ENCODE measurements around the gene ESYT2. TPM values are rescaled to one million over a fixed set of nuclear protein-coding genes. Genes with fewer than 3 reads are reported as not detected.

ESYT2 gene
- total and polyA plus RNA-seq, 2 of the 4 experiments (the other 2 are of a cell fraction), result 26.7 to 69.9 TPM

DNA sequence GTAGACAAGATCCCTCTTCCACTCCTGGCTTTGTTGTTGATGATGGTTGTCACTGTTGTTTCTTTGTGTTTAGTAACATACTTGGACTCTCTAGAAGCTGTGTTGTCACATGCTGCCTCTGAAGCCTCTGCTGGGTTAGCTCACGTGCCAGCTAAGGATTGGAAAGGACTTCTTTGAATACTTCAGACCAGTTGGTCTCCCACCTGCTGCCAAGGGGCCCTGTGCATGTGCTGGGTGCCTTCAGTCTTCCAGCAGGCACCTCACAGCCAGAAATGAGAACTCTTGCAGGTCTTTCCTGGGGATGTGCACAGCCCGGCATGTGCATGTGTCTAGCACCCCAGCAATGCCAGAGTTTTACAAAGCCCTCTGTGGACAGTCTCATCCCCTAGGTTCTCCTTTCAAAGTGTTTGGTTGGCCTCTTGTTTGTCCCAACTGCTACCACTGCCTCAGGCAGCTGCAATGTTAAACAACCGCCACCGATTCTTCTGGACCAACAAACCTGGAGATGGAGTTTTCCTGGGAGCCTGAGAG, 103.0 kb downstream of the ESYT2 start:
- Histone ChIP-seq H3K27me3 (ENCODE audit: control insufficient read depth, insufficient read depth, low read length) (no peaks in the 10 kb centered on the region), H3K36me3 (ENCODE audit: control insufficient read depth, insufficient read depth, low read length) (peaks cover 8% of the 10 kb centered on the region; the same call in 1 of the 2 replicates), H3K9me1 (ENCODE audit: insufficient read depth, low read length) (0 out of 2 replicates have a peak, but pooled peaks cover 3% of the 10 kb centered on the region), H4K5ac (ENCODE audit: low read depth, low read length) (no peak overlapping the region), H2AK5ac (ENCODE audit: low read depth, low read length) (no peak overlapping the region), H3K27ac (ENCODE audit: insufficient read depth, low read length) (no peak overlapping the region), H3K4me2 (ENCODE audit: low read depth, low read length) (no peak overlapping the region), H2AK9ac (replicated peaks; ENCODE audit: low read depth, low read length, poor library complexity) (no peak overlapping the region), H4K20me1 (ENCODE audit: insufficient read depth, low read length) (no peaks in the 10 kb centered on the region), H2BK15ac (ENCODE audit: low read depth, low read length) (no peak overlapping the region), H3K56ac (ENCODE audit: extremely low read depth, insufficient read depth, low read length) (no peak overlapping the region), H3K9me3 (ENCODE audit: control insufficient read depth, insufficient read depth, low read length) (no peaks in the 10 kb centered on the region), H4K8ac (ENCODE audit: low read depth in 2 of 2, low read length in 2 of 2) (no peak overlapping the region), H4K91ac (ENCODE audit: insufficient read depth, low read depth, low read length) (no peak overlapping the region), H3K79me1 (ENCODE audit: low read depth in 1 of 2, low read length in 2 of 2) (no peaks in the 10 kb centered on the region), H2AFZ (replicated peaks; ENCODE audit: low read length, poor library complexity) (no peak overlapping the region), H2BK5ac (ENCODE audit: low read depth, low read length, poor library complexity, severe bottlenecking) (no peak overlapping the region), H3K9ac (ENCODE audit: low read depth, low read length) (no peak overlapping the region), H3K4me1 (ENCODE audit: control insufficient read depth, insufficient read depth, low read length) (no peaks in the 10 kb centered on the region), H3K23ac (ENCODE audit: low read depth, low read length) (no peak overlapping the region), H2BK20ac (ENCODE audit: low read depth, low read length) (no peak overlapping the region), H2BK120ac (ENCODE audit: low read depth, low read length) (no peak overlapping the region), H3K14ac (replicated peaks; ENCODE audit: low read depth, low read length) (no peak overlapping the region), H3K4me3 (ENCODE audit: insufficient read depth, low read depth, low read length) (no peak overlapping the region), H3K4ac (ENCODE audit: low read depth, low read length) (no peak overlapping the region), H3K18ac (ENCODE audit: low read depth, low read length) (no peak overlapping the region)
- TF ChIP-seq MXI1 (IDR thresholded peaks at IDR 0.05; ENCODE audit: borderline replicate concordance, low read depth, low read length), result no peak
- TF ChIP-seq MAZ (IDR thresholded peaks at IDR 0.05; ENCODE audit: borderline replicate concordance, low read depth, low read length), result no peak
- no peak for TF ChIP-seq NFE2L2 (IDR thresholded peaks at IDR 0.05; ENCODE audit: low read depth, low read length)
- TF ChIP-seq RFX5 (IDR thresholded peaks at IDR 0.05; ENCODE audit: low read depth, low read length), result no peak
- no peak for TF ChIP-seq CEBPB (IDR thresholded peaks at IDR 0.05; ENCODE audit: low read depth, low read length)
- no peak for TF ChIP-seq RAD21 (IDR thresholded peaks at IDR 0.05; ENCODE audit: low read length)
- TF ChIP-seq, protein P1, sequence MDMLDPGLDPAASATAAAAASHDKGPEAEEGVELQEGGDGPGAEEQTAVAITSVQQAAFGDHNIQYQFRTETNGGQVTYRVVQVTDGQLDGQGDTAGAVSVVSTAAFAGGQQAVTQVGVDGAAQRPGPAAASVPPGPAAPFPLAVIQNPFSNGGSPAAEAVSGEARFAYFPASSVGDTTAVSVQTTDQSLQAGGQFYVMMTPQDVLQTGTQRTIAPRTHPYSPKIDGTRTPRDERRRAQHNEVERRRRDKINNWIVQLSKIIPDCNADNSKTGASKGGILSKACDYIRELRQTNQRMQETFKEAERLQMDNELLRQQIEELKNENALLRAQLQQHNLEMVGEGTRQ (IDR thresholded peaks at IDR 0.05; ENCODE audit: low read depth, low read length), result no peak
- no peak for TF ChIP-seq CTCF (conservative IDR thresholded peaks at IDR 0.05; ENCODE audit: low read depth, low read length)
- TF ChIP-seq POLR2A (IDR thresholded peaks at IDR 0.05; ENCODE audit: low read depth, low read length), result no peak
- no peak for TF ChIP-seq MAFK (IDR thresholded peaks at IDR 0.05; ENCODE audit: low read depth, low read length)
- no peak for TF ChIP-seq CHD1 (IDR thresholded peaks at IDR 0.05; ENCODE audit: low read depth, low read length)
- TF ChIP-seq, protein P2, sequence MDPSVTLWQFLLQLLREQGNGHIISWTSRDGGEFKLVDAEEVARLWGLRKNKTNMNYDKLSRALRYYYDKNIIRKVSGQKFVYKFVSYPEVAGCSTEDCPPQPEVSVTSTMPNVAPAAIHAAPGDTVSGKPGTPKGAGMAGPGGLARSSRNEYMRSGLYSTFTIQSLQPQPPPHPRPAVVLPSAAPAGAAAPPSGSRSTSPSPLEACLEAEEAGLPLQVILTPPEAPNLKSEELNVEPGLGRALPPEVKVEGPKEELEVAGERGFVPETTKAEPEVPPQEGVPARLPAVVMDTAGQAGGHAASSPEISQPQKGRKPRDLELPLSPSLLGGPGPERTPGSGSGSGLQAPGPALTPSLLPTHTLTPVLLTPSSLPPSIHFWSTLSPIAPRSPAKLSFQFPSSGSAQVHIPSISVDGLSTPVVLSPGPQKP (IDR thresholded peaks at IDR 0.05; ENCODE audit: borderline replicate concordance, low read depth, low read length), result no peak
- TF ChIP-seq SMC3 (IDR thresholded peaks at IDR 0.05; ENCODE audit: low read depth, low read length), result no peak
- no peak for TF ChIP-seq FOS (IDR thresholded peaks at IDR 0.05; ENCODE audit: low read depth, low read length)
- no peak for TF ChIP-seq RCOR1 (IDR thresholded peaks at IDR 0.05; ENCODE audit: insufficient replicate concordance, low read length)
- no peak for TF ChIP-seq BHLHE40 (IDR thresholded peaks at IDR 0.05; ENCODE audit: low read depth, low read length)
- DNase-seq (no peak), ATAC-seq (ENCODE audit: low read depth) (no peak)
- WGBS, 2 experiments (ENCODE audit: extremely low coverage in 2 of 2, insufficient read length in 1 of 2), result no CpG with 5 or more reads among the region's 4 CpGs
- intact Hi-C loops (cut with micrococcal nuclease), result no loop called here
- ChIA-PET POLR2A (ENCODE audit: unreplicated experiment) (no interaction called here), CTCF (no interaction called here)
- no TSS peak for BruUV-seq (replicated peaks)
- in situ Hi-C loops (cut with MboI; ENCODE audit: low sequenced_read_pairs), result no loop called here
- dilution Hi-C loops (cut with HindIII; ENCODE audit: low sequenced_read_pairs, unreplicated experiment), result no loop called here
